ENCODE measurements around the gene XPR1.

Gene XPR1

GRCh38 chr1:180762796-180763195 is 131.0 kb downstream of the XPR1 start:
- TF ChIP-seq, protein P1, sequence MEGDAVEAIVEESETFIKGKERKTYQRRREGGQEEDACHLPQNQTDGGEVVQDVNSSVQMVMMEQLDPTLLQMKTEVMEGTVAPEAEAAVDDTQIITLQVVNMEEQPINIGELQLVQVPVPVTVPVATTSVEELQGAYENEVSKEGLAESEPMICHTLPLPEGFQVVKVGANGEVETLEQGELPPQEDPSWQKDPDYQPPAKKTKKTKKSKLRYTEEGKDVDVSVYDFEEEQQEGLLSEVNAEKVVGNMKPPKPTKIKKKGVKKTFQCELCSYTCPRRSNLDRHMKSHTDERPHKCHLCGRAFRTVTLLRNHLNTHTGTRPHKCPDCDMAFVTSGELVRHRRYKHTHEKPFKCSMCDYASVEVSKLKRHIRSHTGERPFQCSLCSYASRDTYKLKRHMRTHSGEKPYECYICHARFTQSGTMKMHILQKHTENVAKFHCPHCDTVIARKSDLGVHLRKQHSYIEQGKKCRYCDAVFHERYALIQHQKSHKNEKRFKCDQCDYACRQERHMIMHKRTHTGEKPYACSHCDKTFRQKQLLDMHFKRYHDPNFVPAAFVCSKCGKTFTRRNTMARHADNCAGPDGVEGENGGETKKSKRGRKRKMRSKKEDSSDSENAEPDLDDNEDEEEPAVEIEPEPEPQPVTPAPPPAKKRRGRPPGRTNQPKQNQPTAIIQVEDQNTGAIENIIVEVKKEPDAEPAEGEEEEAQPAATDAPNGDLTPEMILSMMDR (IDR thresholded peaks at IDR 0.05; ENCODE audit: low read length, missing control alignments): no peak
- H3K4me3 ChIP-seq (replicated peaks; ENCODE audit: low read depth, low read length): no peak overlapping the region
- DNase-seq (ENCODE audit: low read depth): no peak

DNA sequence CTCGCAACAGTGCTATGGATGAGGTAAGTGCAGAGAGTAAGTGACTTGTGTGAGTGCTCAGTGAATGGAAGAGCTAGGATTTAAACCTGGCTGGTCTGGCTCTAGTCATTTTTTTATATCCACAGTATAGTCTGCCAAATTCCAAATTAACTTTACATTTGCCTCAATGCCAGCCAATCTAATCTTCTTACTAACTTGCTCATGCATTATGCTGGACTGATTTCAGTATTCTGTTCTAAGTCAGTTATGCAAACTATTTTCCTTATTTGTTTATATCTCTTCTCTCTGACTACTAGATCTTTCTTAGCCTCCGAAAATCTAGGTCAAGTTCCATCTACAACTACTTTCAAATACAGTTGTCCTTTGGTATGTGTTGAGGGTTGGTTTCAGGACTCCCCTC is 133.3 kb downstream of the XPR1 start:
- H3K4me3 ChIP-seq (replicated peaks; ENCODE audit: low read depth, low read length): no peak overlapping the region
- TF ChIP-seq, protein P1 (IDR thresholded peaks at IDR 0.05; ENCODE audit: low read length, missing control alignments): no peak
- peak; percentile 18 for DNase-seq (ENCODE audit: low read depth)

- H3K4me3 ChIP-seq (replicated peaks; ENCODE audit: low read depth, low read length): no peak overlapping the region
- no peak for DNase-seq (ENCODE audit: low read depth)
- TF ChIP-seq, protein P1 (IDR thresholded peaks at IDR 0.05; ENCODE audit: low read length, missing control alignments): no peak
These were observed 138.1 kb downstream of the XPR1 start for GRCh38 chr1:180769889-180770288.

- DNase-seq (ENCODE audit: low read depth): peak; percentile 60
- H3K4me3 ChIP-seq (replicated peaks; ENCODE audit: low read depth, low read length): no peak overlapping the region
- TF ChIP-seq, protein P1 (IDR thresholded peaks at IDR 0.05; ENCODE audit: low read length, missing control alignments): no peak
These were observed 141.5 kb downstream of the XPR1 start for GRCh38 chr1:180773210-180773865.

- TF ChIP-seq, protein P1 (IDR thresholded peaks at IDR 0.05; ENCODE audit: low read length, missing control alignments): no peak
- peak; percentile 3 for DNase-seq (ENCODE audit: low read depth)
- no peak overlapping the region for H3K4me3 ChIP-seq (replicated peaks; ENCODE audit: low read depth, low read length)
These were observed 144.0 kb downstream of the XPR1 start for GRCh38 chr1:180775801-180776200.

GRCh38 chr1:180777072-180777689 is 145.4 kb downstream of the XPR1 start:
- no peak overlapping the region for H3K4me3 ChIP-seq (replicated peaks; ENCODE audit: low read depth, low read length)
- TF ChIP-seq, protein P1 (IDR thresholded peaks at IDR 0.05; ENCODE audit: low read length, missing control alignments): no peak
- DNase-seq (ENCODE audit: low read depth): no peak

Measured in fibroblast of pulmonary artery (primary cell).